ENCODE results near the gene STAT1.

STAT1 gene

DNA sequence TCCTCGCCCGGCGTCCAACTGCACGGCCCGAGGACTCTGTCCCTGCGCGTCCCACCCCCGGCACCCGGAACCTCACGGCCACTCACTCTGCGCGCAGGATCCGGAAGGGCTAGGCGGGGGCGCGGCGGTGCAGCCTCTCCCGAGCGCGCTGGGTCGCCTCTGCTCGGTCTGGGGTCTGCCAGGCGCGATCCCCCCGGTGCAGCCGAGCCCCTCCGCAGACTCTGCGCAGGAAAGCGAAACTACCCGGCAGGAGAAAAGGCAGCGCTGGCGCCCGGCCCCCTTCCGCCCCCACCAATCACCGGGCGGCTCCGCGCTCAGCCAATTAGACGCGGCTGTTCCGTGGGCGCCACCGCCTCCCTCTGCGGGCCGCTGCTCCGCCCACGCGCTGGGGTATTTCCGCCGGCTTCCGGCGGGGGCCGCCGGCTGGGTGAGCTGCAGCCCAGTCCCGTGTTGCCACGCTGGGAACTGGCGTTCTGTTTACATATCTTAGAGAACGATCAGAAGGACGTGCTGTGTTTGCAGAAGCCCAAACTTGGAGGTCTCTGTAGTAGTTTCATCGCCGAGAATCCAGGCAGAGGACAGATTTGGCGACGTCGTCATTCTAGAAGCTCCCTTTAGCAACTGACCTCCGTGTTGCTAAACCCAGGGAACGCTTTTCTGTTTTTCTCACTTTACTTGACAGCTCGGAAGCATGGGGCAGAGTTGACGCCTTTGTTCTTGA is at the start of gene STAT1:
Gene STAT1 (minus strand): TSS at position 240 of the 721 bp plus-strand sequence. CDS start 4,168 bp downstream, outside the sequence.
- peak; percentile 96 for DNase-seq

DNA sequence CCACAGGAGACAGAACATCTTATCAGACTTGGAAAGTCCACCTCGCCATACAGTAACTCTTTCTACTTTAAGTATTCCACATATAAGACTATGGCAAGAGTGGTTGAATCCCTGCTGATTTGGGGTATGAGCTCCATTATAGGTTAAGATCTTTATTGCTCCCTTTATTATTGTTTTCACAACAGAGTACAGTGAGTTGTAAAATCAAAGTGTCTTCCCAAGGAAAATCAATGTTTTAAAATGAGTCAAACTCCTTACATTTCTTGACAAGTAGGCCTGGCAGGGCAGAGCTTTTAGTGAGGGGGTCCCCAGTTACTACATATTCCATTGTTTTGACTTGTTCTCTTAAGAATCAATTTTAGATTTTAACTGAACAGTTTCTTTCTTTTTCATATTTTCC is 49.6 kb upstream of the STAT1 start:
- no peak for DNase-seq

DNA sequence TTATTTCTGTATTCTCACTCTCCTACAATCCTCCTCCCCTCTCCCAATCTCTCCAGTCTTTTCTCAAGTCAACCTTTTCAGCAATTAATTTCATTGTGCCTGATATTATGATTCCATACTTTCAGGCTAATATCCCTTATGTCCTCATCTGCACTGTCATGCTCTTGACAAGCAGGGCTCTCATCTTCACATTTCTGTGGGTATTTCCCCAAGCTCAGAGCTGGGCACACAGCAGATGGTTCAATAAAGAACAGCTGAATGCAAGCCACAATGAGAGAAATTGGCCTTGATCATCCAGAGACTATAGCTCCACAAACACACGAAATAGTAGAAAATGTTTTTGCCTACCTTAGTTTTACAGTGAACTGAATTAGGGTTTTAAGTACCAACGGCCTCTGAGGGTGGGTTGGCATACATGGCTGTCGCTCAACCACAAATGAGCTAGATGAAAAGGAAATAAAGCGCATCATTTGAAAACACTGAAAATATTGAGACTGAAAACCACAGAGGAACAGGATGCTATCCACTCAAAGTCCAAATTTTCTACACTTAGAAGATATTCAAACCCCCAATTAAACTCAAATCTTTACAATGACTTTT is 47.5 kb upstream of the STAT1 start:
- no peak for DNase-seq

DNA sequence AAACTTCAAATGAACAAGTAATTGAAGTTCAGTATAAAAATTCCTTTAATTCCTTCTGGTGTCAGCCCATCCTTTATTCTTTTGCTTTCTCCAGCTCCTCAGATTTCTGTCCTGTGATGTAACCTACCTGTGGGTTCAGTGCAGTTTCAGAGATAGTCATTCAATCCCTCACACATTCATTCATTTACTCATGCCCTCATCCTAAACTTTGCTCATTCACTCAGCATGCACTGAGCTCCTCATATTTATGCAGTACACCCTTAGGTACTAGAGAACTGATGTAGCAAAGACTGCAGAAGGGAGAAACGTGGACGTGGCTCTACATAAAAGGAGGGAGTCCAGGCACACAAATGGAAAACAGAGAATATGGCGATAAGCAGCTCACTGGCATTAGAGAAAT is 45.3 kb upstream of the STAT1 start:
- no peak for DNase-seq

DNA sequence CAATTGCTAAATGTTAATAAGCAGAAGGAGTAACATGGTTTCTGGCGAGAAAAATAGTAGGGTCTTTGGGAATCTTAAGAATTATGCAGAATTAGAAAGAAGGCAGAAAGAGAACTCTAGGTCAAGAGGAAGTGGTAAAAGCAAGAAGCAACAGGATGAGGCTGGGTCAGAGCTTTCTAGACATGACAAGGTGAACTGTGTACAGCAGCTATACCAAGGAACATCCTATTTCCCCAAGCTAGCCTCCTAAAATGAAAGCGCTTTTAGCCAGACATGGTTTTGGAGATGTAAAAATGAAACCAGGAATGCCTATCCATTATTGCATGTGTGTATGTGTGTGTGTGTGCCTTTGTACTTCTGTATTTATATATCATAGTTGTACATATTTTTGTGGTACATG is 42.3 kb upstream of the STAT1 start:
- DNase-seq = peak; percentile 63

DNA sequence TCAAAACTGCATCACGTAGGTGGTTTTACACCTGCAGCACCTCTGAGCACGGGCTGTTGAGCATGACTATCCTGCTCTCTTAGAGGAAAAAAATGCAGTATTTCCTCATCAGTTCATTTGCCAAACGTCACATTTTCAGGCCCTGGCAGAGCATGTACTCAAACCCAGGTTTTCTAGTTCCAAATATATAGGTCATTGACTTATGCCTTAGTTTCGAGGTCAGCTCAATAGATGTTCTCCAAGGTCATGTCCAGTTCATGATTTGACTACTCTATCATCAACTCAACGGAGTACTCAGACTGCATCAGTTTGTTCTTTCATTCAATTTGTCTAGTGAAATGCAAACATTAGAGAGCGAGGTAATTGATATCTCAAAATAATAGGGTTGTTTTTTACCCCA is 39.3 kb upstream of the STAT1 start:
- DNase-seq = no peak

DNA sequence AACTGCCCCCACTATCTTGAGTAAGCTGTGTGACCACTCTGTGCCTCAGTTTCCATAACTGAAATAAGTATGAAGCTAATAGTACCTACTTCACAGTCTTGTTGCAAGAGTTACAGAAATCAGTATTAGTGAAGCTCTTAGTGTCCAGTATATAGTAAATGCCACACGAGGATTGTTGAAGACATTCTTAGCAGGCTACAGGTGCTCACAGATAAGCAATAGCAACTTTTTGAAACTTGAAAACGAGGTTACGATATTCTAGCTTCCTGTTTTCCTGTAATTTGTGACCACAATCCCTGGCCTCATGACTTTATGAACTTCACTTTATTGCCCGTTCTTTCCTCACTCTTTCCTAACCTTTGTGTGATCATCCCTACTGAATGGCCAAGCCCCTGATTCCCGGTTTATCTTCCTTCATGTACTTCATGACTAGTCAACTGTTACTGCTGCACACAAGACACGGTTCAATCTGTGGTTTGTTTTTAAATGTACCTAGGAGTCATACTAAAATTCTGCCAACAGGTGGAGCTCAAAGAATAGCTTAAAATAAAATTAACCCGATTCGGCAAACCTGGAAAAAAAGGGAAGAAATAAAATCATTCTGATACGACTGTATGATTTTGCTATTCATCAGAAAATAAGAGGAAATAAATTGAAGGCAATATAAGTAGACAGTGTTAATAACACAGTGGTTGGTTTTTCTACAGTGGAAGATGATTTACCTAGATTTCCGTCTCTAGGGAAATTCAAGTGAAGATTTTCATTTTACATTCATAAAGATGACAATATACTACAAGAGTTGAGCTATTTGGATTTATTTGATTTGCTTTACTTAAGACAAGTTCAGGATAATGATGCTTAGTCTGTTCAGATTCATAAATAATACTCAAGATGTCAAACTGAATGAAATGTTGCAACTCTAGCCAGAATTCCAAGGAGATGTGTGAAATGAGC is 38.1 kb upstream of the STAT1 start:
- peak; percentile 87 for DNase-seq

DNA sequence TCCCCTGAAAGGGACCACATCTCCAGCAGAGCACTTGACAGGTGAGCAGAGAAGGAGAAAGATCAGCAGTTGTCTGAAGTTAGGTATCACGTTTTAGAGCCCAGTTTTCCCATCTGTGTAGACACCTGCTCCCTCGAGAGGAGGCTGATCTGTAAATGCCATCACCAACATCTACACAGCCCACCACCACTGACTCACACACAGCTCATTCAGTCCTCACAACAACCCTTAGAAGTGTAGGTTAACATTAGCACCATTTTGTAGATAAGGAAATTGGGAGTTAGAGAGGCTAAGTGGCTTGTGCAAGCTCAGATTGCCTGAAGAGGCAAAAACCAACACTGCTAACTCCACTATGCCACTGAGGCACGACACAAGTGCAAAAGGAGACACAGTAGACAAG is 37.2 kb upstream of the STAT1 start:
- no peak for DNase-seq

DNA sequence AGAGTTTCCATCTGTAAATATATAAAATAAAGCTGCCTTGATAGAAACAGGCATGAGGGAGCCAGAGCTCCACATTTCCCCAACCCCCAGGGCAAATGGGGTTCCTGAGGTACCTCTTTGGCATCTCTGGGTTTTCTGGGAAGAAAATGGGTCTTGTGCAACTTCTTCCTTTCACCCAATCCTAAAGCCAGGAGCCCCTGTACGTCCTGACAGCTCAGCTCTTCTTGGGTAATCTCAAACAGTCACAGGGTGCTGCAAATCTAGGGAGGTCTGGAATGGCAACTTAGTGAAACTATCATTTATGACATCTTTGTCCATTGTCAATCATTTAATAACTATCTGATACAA is 36.6 kb upstream of the STAT1 start:
- no peak for DNase-seq

DNA sequence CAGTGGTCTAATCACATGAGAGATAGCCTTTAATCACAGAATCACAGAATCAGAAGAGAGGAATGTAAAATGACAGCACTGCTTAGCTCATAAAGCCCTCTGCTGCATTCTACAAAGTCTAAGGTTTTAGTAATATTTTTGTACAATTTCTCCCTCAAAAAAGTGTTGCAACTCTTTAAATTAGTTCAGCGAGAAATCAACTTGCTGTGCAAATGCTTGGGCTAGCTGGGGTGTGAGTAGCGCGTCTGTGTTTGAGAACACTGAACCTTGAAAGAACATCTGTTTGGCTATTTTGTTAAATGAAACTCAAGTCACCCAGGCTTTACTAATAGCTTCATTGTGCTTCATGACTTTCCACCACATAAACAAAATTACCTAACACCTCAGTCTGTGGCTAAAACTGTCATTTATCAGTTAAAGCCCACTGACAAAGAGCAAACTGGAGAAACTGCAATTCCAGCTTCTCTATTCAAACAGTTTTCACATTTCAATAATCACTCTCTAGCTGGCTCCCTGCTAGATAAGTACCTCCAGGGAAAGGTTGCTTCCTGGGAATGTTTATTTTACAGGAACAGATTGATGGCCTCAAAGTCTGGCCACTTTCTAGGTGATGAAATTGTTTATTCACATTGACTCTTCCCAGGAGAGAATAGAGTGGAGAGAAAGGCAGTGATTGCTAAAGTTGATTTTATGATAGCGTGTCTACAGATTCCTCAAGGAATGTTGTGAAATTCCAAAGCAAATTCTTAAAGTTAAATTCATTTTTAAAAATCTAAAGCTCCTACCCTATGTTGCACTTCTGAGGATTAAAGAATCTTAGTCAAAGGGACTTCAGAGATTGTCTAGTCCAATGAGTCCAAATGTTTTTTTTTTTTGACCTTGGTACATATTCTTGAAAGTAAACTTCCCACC is 36.0 kb upstream of the STAT1 start:
- DNase-seq = peak; percentile 51

DNA sequence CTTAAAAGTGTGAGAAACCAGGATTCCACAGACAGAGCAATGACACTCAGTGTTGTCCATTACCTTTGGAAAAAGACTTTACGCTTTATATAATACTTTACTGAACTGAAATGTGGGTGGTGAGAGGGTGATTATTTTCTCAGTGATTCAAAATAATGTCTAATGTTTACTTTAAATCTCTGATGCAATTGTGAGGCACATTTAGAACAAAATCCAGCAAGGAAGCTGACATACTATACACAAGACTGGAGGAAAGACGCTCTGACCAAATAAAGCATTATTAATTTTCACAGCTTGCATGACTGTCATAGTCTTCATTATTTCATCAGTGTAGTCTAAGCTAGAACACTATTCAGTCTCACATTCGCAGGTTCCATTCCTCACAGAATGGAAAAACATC is 34.1 kb upstream of the STAT1 start:
- no peak for DNase-seq

DNA sequence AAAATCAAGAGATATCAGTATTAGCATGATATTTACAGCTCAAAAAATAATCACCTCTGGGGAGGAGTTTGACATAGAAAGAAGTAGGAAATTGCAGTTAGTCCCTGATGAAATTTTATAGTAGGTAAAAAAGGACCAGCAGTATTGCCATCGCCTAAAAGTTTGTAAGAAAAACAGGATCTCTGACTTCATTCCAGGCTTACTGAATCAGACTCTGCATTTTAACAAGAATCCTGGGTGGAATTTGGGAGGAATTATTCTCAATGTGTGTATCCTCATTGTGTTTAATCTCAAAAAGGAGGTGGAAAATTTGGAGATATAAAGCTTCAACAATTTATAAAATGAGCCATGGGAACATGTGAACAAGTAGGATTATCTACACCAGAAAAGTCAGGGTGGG is 31.2 kb upstream of the STAT1 start:
- no peak for DNase-seq

DNA sequence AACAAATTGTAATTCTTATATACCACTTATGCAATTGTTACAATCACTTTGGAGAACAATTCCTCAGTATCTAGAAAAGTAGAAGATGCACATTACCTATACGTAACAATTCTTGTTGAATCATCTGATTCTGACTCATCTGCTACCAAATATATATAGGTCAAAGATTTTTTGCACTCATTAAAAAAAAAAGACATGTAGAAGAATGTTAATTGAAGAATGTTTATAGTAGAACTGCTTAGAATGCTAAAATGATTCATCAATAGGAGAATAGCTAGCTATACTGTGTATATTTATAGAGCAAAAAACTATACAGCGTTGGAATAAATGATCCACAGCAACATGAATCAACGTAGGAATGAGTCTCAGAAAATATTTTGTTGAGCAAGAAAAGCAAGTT is 29.5 kb upstream of the STAT1 start:
- DNase-seq = no peak

DNA sequence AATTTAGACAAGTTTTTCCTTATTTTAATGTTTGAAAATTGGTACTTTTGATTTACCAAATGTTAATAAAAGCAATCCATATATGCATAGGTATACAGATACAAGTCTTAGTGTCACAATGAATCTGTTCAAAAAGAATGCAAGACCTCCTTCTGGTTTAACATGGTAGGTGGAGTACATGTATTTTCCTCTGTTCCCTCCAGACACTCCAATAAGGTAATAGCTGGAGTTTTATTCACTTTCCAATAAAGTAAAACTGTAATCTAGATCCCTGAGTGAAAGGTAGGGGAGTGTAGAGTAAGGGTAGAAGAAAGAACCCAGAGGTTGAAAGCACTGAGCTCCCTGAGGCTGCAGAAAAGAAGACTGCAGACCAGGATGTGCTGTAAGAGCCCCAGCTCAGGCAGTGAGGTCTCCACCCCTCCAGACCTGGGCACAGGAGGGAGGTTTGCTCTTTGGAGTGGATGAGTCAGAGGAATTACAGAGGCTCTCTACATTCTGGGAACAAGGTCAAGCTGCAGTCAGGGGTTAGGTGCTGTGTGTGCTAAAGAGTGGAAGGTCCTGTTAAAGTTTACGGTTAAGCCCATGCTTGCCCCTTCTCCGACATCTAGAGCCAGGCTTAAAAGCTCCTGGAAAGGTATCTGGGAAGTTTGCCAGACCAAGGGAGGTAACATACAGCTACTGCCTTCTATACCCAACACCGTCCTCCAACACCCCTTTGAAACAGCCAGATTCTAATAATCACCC is 27.6 kb upstream of the STAT1 start:
- no peak for DNase-seq

DNA sequence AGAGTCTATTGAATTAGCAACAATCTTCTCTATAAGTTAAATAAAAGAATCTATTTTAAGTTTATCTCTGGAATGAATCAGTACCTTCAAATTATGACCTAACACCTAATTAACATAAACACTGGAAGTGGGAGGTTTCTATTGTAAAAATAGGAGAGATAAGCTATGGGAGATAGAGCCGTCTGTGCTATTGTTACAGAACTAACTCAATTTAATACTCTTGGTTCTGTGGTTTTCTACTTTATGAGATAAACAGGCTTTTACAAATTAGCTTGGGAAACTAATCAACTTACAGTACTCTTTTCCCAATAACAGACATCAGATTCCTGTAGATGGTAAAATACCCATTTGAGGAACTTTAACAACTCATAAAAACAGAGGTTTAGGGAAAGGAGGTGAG is 25.6 kb upstream of the STAT1 start:
- no peak for DNase-seq

DNA sequence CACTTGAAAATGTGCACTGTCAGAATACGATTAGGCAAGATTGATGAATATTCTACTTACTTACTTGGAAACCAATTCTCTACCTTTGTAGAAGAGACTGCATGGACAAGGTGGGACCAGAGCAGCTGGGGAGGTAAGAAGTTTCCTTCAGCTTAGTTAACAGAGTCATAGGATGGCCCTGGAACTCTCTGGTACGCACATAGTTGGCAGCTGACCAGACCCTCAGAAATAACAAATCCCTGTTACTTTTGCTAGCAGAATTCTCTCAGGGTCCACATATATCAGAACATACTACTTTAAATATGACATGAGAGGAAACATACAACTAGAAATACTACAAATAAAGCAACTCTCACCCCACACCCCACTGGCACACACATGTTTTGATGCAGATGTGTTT is 24.8 kb upstream of the STAT1 start:
- DNase-seq = no peak

DNA sequence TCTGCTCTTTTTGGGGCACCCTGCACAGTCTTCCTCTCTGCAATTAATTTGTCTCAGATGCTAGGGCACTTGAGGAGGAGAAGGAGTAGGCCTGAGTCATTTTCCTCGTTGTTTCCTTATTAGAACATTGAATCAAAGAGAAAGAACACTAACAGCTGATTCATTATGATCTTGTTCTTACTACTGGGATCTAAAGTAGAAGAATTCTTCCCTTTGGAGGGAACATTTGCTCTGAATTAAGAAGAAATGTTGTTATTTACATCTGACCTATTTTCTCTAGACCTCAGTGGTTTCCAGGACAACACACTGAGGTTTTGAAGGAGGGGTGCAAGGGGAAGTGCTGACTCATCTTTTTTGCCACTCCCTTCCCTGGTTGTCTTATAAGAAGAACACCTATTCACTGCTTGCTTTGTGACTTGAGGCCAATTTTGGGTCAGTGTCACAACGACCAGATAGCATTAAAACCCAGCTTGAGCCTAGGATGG is 24.3 kb upstream of the STAT1 start:
- peak; percentile 62 for DNase-seq

DNA sequence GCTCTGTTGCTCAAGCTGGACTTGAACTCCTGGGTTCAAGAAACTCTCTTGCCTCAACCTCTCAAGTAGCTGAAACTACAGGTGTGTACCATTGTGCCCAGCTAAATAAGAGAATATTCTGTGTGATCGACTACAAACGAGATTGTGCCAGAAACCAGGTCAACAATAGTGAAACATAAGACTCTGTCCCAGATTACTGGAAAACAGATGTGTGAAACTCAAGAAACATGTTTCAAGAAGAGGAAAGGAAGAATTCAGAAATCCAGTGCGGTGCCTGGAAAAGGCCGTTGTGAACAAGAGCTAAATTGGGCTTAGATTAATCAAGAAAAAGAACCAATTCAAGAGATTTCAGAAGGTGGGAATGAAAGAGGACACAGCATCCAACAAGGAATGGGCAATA is 23.4 kb upstream of the STAT1 start:
- DNase-seq = no peak

DNA sequence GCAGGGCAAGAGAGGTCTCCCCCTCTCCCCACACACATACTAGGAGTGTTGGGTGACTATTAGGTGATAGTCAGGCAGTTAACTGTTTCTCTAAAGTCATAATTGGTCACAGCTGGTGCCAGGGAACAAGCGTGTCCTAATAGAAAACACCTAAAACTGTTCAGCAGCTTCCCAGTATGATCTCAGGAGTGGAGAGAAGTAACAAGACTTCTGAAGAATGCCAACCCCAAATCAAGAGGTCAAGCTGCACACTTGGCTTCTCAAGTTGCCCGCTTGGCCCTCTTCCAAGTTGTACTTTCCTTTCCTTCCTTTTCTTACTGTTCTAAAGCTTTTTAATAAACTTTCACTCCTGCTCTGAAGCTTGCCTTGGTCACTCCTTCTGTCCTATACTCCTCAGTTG is 22.4 kb upstream of the STAT1 start:
- DNase-seq = no peak

DNA sequence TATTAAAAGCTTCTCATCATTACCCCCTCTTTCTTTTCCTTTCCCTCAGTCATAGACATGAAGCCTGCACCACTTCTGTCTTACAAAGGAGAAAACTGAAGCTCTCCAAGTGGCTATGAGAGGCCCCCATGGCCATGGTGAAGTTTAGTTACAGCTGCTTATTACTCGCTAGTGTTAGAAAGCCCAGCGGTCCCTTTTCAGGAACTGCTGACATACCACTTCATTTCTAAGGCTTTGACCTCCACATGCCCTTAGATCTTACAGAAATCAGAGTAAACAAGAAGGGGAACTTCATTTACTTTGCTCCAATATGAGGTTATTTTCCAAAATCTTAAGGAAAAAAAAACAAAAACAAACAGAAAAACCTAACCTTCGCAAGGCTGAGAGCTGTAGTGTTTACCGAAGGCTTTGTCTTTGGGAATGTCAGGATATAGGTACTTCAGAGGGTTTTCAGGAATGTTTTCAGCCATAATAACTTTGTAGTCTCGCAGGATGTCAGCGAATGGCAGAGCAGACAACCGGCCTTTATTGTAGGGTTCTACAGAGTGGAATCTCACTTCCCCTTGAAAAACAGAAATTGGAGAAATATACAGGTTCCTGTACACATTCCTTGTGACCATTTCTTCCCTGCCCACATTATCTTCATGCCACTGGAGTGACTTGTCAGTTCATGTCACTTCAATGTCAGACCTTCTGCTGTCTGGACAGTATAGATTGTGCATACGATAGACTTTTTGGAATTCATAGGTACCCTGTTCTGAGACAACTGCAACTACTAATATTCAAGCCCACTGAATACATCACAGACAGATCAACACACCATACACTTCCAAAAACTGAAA is 18.8 kb upstream of the STAT1 start:
- no peak for DNase-seq

DNA sequence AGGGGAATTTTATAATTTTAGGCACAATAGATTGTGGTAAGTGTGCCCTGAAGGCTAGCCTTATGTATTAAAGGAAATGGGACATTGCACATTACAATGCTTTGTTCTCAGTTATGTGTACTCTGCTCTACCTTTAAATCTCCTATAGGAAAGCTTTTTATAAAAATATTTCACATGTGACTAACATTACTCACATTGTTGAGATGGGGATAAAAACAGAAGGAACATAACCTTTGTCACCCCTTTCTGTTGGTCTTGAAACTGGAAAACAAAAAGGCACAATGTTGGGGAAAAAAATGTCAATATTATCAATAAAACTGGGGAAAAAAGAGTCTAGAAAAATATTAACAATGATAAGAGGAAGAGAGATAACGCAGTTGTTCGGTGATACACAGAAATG is 17.3 kb upstream of the STAT1 start:
- no peak for DNase-seq

Measured in hematopoietic multipotent progenitor cell treated with erythropoietin and hydrocortisone succinate and interleukin-3 and kit ligand, for 4 days (in vitro differentiated cells).